Measurements from ENCODE around the gene SDSL. TPM values are rescaled to one million over a fixed set of nuclear protein-coding genes. Genes with fewer than 3 reads are reported as not detected.
A peak's percentile ranks its signal among the peaks of the same experiment; 100 is the strongest.

SDSL gene
- total and polyA plus RNA-seq, 10 of the 15 experiments (the other 5 are each of a cell fraction or from before 2014, with no cell fraction given), result 0.18 to 4.4 (median 1.0) TPM

- H3K36me3 ChIP-seq (ENCODE audit: control insufficient read depth in 2 of 2, insufficient read depth in 2 of 2, low read length in 1 of 2), result no peaks in the 10 kb centered on the region; a peak in 2 of 4 replicates
- 60% methylated on average over 17 of the region's 17 CpGs for WGBS (ENCODE audit: insufficient coverage, insufficient replicate concordance, low lambda C conversion rate, missing lambda C conversion rate)
- no peaks in the 10 kb centered on the region for H3K9me3 ChIP-seq (replicated peaks; ENCODE audit: control insufficient read depth, insufficient read depth, low read length)
- intact Hi-C loops (cut with micrococcal nuclease; ENCODE audit: unreplicated experiment) (no loop called here), in situ Hi-C loops (cut with MboI) (no loop called here)
- POLR2A ChIA-PET, result interaction anchor here (0.5 kb wide), 1 partner anchor 14 kb away, joined by 3 read pairs; no protein-coding TSS in a partner anchor
- H3K4me1 ChIP-seq (ENCODE audit: control insufficient read depth, insufficient read depth, low read length), result no peaks in the 10 kb centered on the region; the same call in 1 of the 2 replicates
- BruUV-seq (replicated peaks), result no TSS peak
- H3K27me3 ChIP-seq (replicated peaks in 1 of 2; ENCODE audit: control insufficient read depth in 2 of 2, insufficient read depth in 2 of 2, low read length in 1 of 2), result no peaks in the 10 kb centered on the region
- SMC1A ChIA-PET (ENCODE audit: uncharacterized antibody, unreplicated experiment), result interaction anchor here (1.4 kb wide), 1 partner anchor 80 kb away, joined by 3 read pairs; no protein-coding TSS in a partner anchor
- H2AFZ ChIP-seq (ENCODE audit: control insufficient read depth, low read depth, low read length), result no peak overlapping the region
- H4K20me1 ChIP-seq (ENCODE audit: control insufficient read depth, insufficient read depth), result no peaks in the 10 kb centered on the region
- ATAC-seq (peak; percentile 86), DNase-seq (ENCODE audit: low read depth, low spot score) (peak; percentile 59), FAIRE-seq (peak; percentile 68)
- no peak overlapping the region for H3K9ac ChIP-seq (ENCODE audit: control insufficient read depth, insufficient read depth, low read length)
- no peak overlapping the region for H3K27ac ChIP-seq (ENCODE audit: control insufficient read depth, insufficient read depth)
- H3K4me2 ChIP-seq (ENCODE audit: control insufficient read depth, insufficient read depth), result no peak overlapping the region
- CTCF ChIA-PET, result no interaction called here
- no peak overlapping the region for H3K4me3 ChIP-seq
- RAD21 ChIA-PET (ENCODE audit: unreplicated experiment), result no interaction called here
- H3K79me2 ChIP-seq (ENCODE audit: control insufficient read depth, insufficient read depth, low read length), result no peaks in the 10 kb centered on the region
- peak; percentile 41; the same call in 1 of the 2 replicates for TF ChIP-seq NFYB (IDR thresholded peaks at IDR 0.05; ENCODE audit: insufficient read depth, low read depth, low read length)
- TF ChIP-seq CHD4 (IDR thresholded peaks at IDR 0.05), result no peak
- no peak for TF ChIP-seq SUPT20H (IDR thresholded peaks at IDR 0.05; ENCODE audit: borderline replicate concordance, control insufficient read depth, low read depth, low read length)
- peak; percentile 86 for TF ChIP-seq PAX5 (IDR thresholded peaks at IDR 0.05; ENCODE audit: borderline replicate concordance, low read depth, low read length)
- TF ChIP-seq RUNX3 (IDR thresholded peaks at IDR 0.05; ENCODE audit: low read length), result peak; percentile 32; the same call in 1 of the 2 replicates
- no peak for TF ChIP-seq YY1 (IDR thresholded peaks at IDR 0.05; ENCODE audit: low read depth, low read length)
- no peak for TF ChIP-seq RELB (IDR thresholded peaks at IDR 0.05; ENCODE audit: low read depth)
- TF ChIP-seq PAX8 (IDR thresholded peaks at IDR 0.05), result no peak
These were observed 29.1 kb upstream of the SDSL start for GRCh38 chr12:113392988-113393579.
